GM12891 (cell line): ENCODE measurements around the gene CLEC9A.

Experiments used
- POLR2A ChIP-seq: IDR thresholded peaks from 2 replicates; pipeline ENCODE4 v1.6.1; 2011; ENCODE audit warnings: low read depth, low read length, control low read depth
- POLR2AphosphoS5 ChIP-seq: IDR thresholded peaks from 2 replicates; pipeline ENCODE4 v1.6.1; 2011; ENCODE audit warnings: low read depth, low read length, control low read depth
- TAF1 ChIP-seq: IDR thresholded peaks from 2 replicates; pipeline ENCODE4 v1.6.1; 2011; ENCODE audit warnings: low read depth, low read length, control low read depth

GRCh38 chr12:10075451-10075850 is 45.0 kb downstream of the CLEC9A start:
- TF ChIP-seq POLR2A (no peak), POLR2AphosphoS5 (no peak), TAF1 (no peak)
